IPS-18c (cell line): ENCODE results near the gene CDCA5.

Experiments used
- H3K4me3 ChIP-seq: 2 replicates; pipeline ENCODE4 v1.7.0; 2013; ENCODE audit warnings: low read depth, mild to moderate bottlenecking, low read length, moderate library complexity; ENCODE audit not compliant: insufficient read depth
- H3K9me3 ChIP-seq: one replicate; pipeline ENCODE4 v1.6.1; 2013; ENCODE audit warnings: mild to moderate bottlenecking, low read length, moderate library complexity; ENCODE audit not compliant: control insufficient read depth, insufficient read depth

CDCA5 gene

GRCh38 chr11:65111744-65112545 is 28.1 kb upstream of the CDCA5 start, which contains the start of gene TM7SF2:
Gene TM7SF2, plus strand, starts transcription at chr11:65111872. Its CDS starts 144 bp downstream, at chr11:65112016.
- H3K4me3 ChIP-seq = peak within 1 kb of the TSS; percentile 83
- H3K9me3 ChIP-seq = peaks cover 5% of the 10 kb centered on the region

GRCh38 chr11:65111159-65111743 is 27.4 kb upstream of the CDCA5 start:
- H3K4me3 ChIP-seq = no peak overlapping the region; the same call in none of the 2 replicates
- H3K9me3 ChIP-seq = peaks cover 5% of the 10 kb centered on the region

GRCh38 chr11:65110354-65110861 is 26.6 kb upstream of the CDCA5 start:
- Histone ChIP-seq H3K4me3 (no peak overlapping the region), H3K9me3 (peaks cover 5% of the 10 kb centered on the region)

GRCh38 chr11:65109231-65110198 is 25.7 kb upstream of the CDCA5 start:
- peaks cover 5% of the 10 kb centered on the region for H3K9me3 ChIP-seq
- H3K4me3 ChIP-seq = no peak overlapping the region

GRCh38 chr11:65108469-65109123 is 24.8 kb upstream of the CDCA5 start:
- peaks cover 5% of the 10 kb centered on the region for H3K9me3 ChIP-seq
- H3K4me3 ChIP-seq = no peak overlapping the region

- Histone ChIP-seq H3K9me3 (peaks cover 5% of the 10 kb centered on the region), H3K4me3 (no peak overlapping the region)
These were observed 24.1 kb upstream of the CDCA5 start for GRCh38 chr11:65107751-65108468.

GRCh38 chr11:65107078-65107477 is 23.2 kb upstream of the CDCA5 start:
- Histone ChIP-seq H3K9me3 (peaks cover 5% of the 10 kb centered on the region), H3K4me3 (no peak overlapping the region)

GRCh38 chr11:65104628-65105027 is 20.8 kb upstream of the CDCA5 start:
- Histone ChIP-seq H3K4me3 (no peak overlapping the region), H3K9me3 (peaks cover 3% of the 10 kb centered on the region)

GRCh38 chr11:65103476-65103875 is 19.6 kb upstream of the CDCA5 start:
- peaks cover 3% of the 10 kb centered on the region for H3K9me3 ChIP-seq
- H3K4me3 ChIP-seq = no peak overlapping the region

- Histone ChIP-seq H3K4me3 (no peak overlapping the region), H3K9me3 (no peaks in the 10 kb centered on the region)
These were observed 18.6 kb upstream of the CDCA5 start for GRCh38 chr11:65102142-65103095.

GRCh38 chr11:65100674-65101350 is 17.0 kb upstream of the CDCA5 start:
- no peak overlapping the region for H3K4me3 ChIP-seq
- no peaks in the 10 kb centered on the region for H3K9me3 ChIP-seq

GRCh38 chr11:65096926-65097325 is 13.1 kb upstream of the CDCA5 start:
- Histone ChIP-seq H3K4me3 (peak overlapping the region; percentile 94), H3K9me3 (no peaks in the 10 kb centered on the region)

GRCh38 chr11:65095974-65096806 is 12.3 kb upstream of the CDCA5 start, which contains the start of gene VPS51:
Gene VPS51, plus strand, starts transcription at chr11:65096214. Its CDS starts 37 bp downstream, at chr11:65096251.
- H3K9me3 ChIP-seq = no peaks in the 10 kb centered on the region

GRCh38 chr11:65095427-65095826 is 11.6 kb upstream of the CDCA5 start:
- Histone ChIP-seq H3K9me3 (no peaks in the 10 kb centered on the region), H3K4me3 (no peak overlapping the region; the same call in 1 of the 2 replicates)

More at GRCh38 chr11:65095974-65096806, 12.3 kb upstream of the CDCA5 start, which contains the start of gene VPS51:
- peak within 1 kb of the TSS; percentile 94 for H3K4me3 ChIP-seq
